Duodenal mucosa (tissue), 2 donors: Measurements from ENCODE around the gene CD80.

ENCODE experiments used
- H3K27ac ChIP-seq: one replicate; pipeline ENCODE4 v1.7.0; 2013; ENCODE audit warnings: low read depth, low read length
- H3K27me3 ChIP-seq, 2 donors: one replicate each; pipeline ENCODE4 v1.7.0; 2013; ENCODE audit warnings: low read length in 2 of 2, control low read depth in 1 of 2; ENCODE audit not compliant: insufficient read depth in 2 of 2, control insufficient read depth in 1 of 2
- H3K36me3 ChIP-seq, 2 donors: one replicate each; pipeline ENCODE4 v1.7.0; 2013; ENCODE audit warnings: low read length in 2 of 2, control low read depth in 1 of 2; ENCODE audit not compliant: insufficient read depth in 2 of 2, control insufficient read depth in 1 of 2
- H3K4me1 ChIP-seq, 2 donors: one replicate each; pipeline ENCODE4 v1.7.0; 2013; ENCODE audit warnings: low read length in 2 of 2, control low read depth in 1 of 2; ENCODE audit not compliant: insufficient read depth in 2 of 2, control insufficient read depth in 1 of 2
- H3K4me3 ChIP-seq, 2 donors: one replicate each; pipeline ENCODE4 v1.7.0; 2013; ENCODE audit warnings: low read length in 2 of 2, low read depth in 1 of 2
- H3K9ac ChIP-seq, 2 donors: one replicate each; pipeline ENCODE4 v1.7.0; 2013; ENCODE audit warnings: low read length in 2 of 2, low read depth in 1 of 2
- H3K9me3 ChIP-seq, 2 donors: one replicate each; pipeline ENCODE4 v1.7.0; 2013; ENCODE audit warnings: low read length in 2 of 2, control low read depth in 1 of 2; ENCODE audit not compliant: control insufficient read depth in 1 of 2

The CD80 gene, protein sequence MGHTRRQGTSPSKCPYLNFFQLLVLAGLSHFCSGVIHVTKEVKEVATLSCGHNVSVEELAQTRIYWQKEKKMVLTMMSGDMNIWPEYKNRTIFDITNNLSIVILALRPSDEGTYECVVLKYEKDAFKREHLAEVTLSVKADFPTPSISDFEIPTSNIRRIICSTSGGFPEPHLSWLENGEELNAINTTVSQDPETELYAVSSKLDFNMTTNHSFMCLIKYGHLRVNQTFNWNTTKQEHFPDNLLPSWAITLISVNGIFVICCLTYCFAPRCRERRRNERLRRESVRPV

DNA sequence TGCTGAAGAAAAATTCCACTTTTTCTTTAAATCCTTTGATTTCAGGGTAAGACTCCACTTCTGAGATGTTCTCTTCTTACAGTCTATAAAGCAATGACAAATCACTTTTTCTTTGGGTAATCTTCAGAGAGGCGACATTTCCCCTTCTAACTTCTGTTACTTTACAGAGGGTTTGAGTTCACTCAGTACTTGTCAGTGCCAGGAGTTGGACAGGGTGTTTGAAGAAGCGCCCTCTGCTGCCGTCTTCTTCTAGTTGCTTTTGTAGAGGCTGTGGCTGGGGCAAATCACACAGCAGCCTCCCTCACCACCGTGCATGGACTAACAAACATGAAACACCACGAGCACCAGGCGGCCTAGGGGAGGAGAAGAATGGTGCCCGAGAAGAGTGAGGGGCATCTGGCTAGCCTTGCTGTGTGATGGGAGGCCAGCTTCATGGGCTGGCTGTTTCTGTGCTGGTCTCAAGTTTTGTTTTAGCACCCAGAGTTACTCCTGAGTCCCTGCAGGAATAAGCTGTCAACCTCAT, at the start of gene CD80:
CD80 (minus strand) TSS at position 174 of the 523 bp plus-strand sequence. CDS start 1,886 bp downstream, outside the sequence.
- no peak within 1 kb of the TSS for H3K4me3 ChIP-seq
- no peaks in the 10 kb centered on the region for H3K9me3 ChIP-seq
- no peak within 1 kb of the TSS for H3K9ac ChIP-seq

GRCh38 chr3:119608405-119609000, 49.1 kb upstream of the CD80 start:
- Histone ChIP-seq H3K27me3 (peaks cover 0 to 4% of the 10 kb centered on the region in 2 donors), H3K9me3 (no peaks in the 10 kb centered on the region), H3K36me3 (no peaks in the 10 kb centered on the region), H3K9ac (no peak overlapping the region), H3K27ac (no peak overlapping the region), H3K4me1 (no peaks in the 10 kb centered on the region), H3K4me3 (no peak overlapping the region)

More for the DNA sequence above, at the start of gene CD80:
- Histone ChIP-seq H3K27me3 (no peaks in the 10 kb centered on the region), H3K36me3 (no peaks in the 10 kb centered on the region), H3K4me1 (no peaks in the 10 kb centered on the region), H3K27ac (no peak within 1 kb of the TSS)

- no peaks in the 10 kb centered on the region for H3K36me3 ChIP-seq
- no peak overlapping the region for H3K9ac ChIP-seq
- H3K27ac ChIP-seq: no peak overlapping the region
- H3K4me1 ChIP-seq: no peaks in the 10 kb centered on the region
- H3K9me3 ChIP-seq: no peaks in the 10 kb centered on the region
- H3K27me3 ChIP-seq: peaks cover 0 to 4% of the 10 kb centered on the region in 2 donors
- no peak overlapping the region for H3K4me3 ChIP-seq
Observed at GRCh38 chr3:119604878-119605277, 45.5 kb upstream of the CD80 start.

GRCh38 chr3:119602676-119603075, 43.3 kb upstream of the CD80 start:
- Histone ChIP-seq H3K36me3 (no peaks in the 10 kb centered on the region), H3K27me3 (no peaks in the 10 kb centered on the region), H3K9ac (no peak overlapping the region), H3K4me1 (peaks cover 0 to 5% of the 10 kb centered on the region in 2 donors), H3K4me3 (no peak overlapping the region), H3K27ac (no peak overlapping the region), H3K9me3 (no peaks in the 10 kb centered on the region)

GRCh38 chr3:119601154-119601553, 41.7 kb upstream of the CD80 start:
- no peaks in the 10 kb centered on the region for H3K9me3 ChIP-seq
- H3K4me1 ChIP-seq: peaks cover 0 to 9% of the 10 kb centered on the region in 2 donors
- H3K9ac ChIP-seq: no peak overlapping the region
- no peaks in the 10 kb centered on the region for H3K36me3 ChIP-seq
- H3K27me3 ChIP-seq: no peaks in the 10 kb centered on the region
- no peak overlapping the region for H3K4me3 ChIP-seq
- no peak overlapping the region for H3K27ac ChIP-seq

GRCh38 chr3:119600732-119601131, 41.3 kb upstream of the CD80 start:
- H3K9me3 ChIP-seq: no peaks in the 10 kb centered on the region
- H3K36me3 ChIP-seq: no peaks in the 10 kb centered on the region
- H3K27me3 ChIP-seq: no peaks in the 10 kb centered on the region
- peaks cover 0 to 13% of the 10 kb centered on the region in 2 donors for H3K4me1 ChIP-seq
- H3K27ac ChIP-seq: no peak overlapping the region
- H3K4me3 ChIP-seq: no peak overlapping the region
- no peak overlapping the region for H3K9ac ChIP-seq

DNA sequence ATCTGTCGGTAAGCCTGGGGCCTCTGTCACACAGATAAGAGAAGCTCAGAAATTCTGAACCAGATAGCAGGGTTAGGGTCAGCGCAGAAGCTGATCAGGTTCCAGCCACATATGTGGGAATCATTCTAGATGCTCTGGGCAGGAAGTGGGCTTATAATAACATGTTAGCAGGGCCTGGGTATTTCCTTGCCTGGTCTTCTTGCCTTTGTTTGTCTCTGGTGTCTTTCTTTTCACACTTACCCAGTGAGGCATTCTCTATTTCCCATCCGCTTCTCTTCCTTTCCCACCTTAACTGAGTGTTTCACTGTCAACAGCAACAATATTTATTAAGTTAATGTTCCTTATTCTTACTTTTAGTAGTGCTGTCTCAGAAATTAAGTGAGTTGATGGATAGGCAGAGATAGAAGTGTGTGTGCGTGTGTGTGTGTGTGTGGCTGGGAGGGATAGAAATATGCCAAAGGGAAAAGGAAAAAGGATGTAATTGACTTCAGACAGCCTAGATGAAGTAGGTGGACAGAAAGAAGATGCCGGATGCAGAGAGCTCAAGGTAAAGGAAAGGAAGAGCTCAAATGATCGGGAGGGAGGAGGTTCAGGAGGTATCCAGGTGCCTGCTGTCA, 40.3 kb upstream of the CD80 start:
- no peak overlapping the region for H3K27ac ChIP-seq
- no peak overlapping the region for H3K4me3 ChIP-seq

DNA sequence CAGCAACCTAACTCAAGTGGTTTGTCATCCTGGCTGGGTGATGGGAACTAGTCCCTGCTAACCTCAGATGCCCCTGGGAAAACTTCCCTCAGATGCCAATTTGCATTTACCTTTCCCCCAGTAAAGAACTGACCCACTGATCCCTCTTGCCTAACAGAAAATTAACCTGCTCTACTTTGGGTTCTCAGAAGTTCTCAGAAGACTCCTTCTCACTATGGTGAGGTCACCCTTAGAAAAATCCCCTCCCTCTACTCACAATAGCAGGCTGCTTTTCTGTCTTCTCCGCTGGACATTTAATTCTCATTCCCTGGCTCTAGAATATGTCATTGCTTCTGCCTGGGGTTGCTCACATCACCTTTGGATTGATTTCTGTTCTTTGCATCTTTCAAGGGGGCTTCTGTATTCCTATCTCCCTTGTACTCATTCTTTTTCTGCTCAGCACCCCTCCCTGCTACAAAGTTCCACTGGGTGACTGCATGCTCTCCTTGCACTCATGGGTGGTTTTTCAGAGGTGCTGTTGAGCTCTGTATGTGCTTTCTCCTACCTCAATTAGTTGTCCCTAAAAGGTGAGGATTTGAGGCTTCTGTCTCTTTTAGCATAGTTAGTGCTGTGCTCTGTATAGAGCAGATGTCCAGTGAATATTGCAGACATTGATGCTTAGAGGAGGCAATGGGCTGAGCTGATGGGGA, 39.1 kb upstream of the CD80 start:
- H3K27me3 ChIP-seq: no peaks in the 10 kb centered on the region
- H3K4me1 ChIP-seq: peaks cover 0 to 13% of the 10 kb centered on the region in 2 donors
- H3K9me3 ChIP-seq: no peaks in the 10 kb centered on the region
- H3K27ac ChIP-seq: no peak overlapping the region
- H3K4me3 ChIP-seq: no peak overlapping the region
- H3K36me3 ChIP-seq: no peaks in the 10 kb centered on the region
- H3K9ac ChIP-seq: no peak overlapping the region

More for the DNA sequence above, 40.3 kb upstream of the CD80 start:
- Histone ChIP-seq H3K36me3 (no peaks in the 10 kb centered on the region), H3K9me3 (no peaks in the 10 kb centered on the region), H3K27me3 (no peaks in the 10 kb centered on the region), H3K9ac (no peak overlapping the region), H3K4me1 (peaks cover 0 to 13% of the 10 kb centered on the region in 2 donors)

GRCh38 chr3:119597548-119598288, 38.3 kb upstream of the CD80 start, which contains the start of gene PLA1A:
PLA1A (plus strand) TSS chr3:119597885; CDS start chr3:119597914, 29 bp downstream.
- Histone ChIP-seq H3K4me1 (peaks cover 0 to 13% of the 10 kb centered on the region in 2 donors), H3K27ac (no peak within 1 kb of the TSS), H3K36me3 (no peaks in the 10 kb centered on the region), H3K4me3 (no peak within 1 kb of the TSS), H3K27me3 (peaks cover 0 to 3% of the 10 kb centered on the region in 2 donors), H3K9me3 (no peaks in the 10 kb centered on the region), H3K9ac (no peak within 1 kb of the TSS)
